Spleen (tissue), 7 donors: Measurements from ENCODE around the gene PHC2.

Experiments
- POLR2A ChIP-seq, 3 donors: fragments of 450-650 bp; IDR thresholded peaks; one replicate each; pipeline ENCODE4 v1.5.1; 2017; ENCODE audit warnings: antibody characterized with exemption in 3 of 3, mild to moderate bottlenecking in 1 of 3
- TF ChIP-seq, protein P1 (sequence below), 11 experiments: fragments of 200-600 bp in 7 of 11; fragments of 450-650 bp in 4 of 11; sonication (generic) in 4 of 11; IDR thresholded peaks in 8 of 11; conservative IDR thresholded peaks in 3 of 11; 1 replicate in 7 of 11; 2 replicates in 4 of 11; pipeline versions ENCODE4 v1.4.0 to v1.8.0; 2016 to 2021; ENCODE audit warnings: antibody characterized with exemption in 11 of 11, inconsistent platforms in 4 of 11, mild to moderate bottlenecking in 1 of 11
- donor health status: DM: no; HTN: no; CAD: no; lungs with moderate emphysema.
- donor health status: DM: no; HTN: no; CAD: no.
- donor health status: DM: no; HTN: no; CAD: no.

DNA sequence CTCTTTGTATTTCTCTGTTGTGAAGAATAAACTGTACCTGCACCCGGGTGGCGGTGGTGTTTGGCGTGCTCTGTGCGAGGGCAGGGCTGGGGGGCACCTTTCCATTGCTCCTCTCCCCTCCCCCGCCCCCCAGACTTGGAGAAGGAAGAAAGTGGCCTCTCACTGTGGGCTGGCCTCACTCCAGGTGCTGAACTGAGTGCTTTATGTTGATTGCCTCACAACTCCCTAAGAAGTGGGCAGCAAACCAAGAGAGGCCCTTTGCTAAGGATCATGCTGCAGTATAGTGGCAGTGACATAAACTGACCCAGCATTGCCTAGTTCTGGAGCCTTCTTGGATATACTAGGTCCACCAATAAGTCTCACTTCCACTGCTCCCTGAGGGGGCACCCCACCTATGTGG lies 130.2 kb downstream of the PHC2 start:
- TF ChIP-seq, protein P1, sequence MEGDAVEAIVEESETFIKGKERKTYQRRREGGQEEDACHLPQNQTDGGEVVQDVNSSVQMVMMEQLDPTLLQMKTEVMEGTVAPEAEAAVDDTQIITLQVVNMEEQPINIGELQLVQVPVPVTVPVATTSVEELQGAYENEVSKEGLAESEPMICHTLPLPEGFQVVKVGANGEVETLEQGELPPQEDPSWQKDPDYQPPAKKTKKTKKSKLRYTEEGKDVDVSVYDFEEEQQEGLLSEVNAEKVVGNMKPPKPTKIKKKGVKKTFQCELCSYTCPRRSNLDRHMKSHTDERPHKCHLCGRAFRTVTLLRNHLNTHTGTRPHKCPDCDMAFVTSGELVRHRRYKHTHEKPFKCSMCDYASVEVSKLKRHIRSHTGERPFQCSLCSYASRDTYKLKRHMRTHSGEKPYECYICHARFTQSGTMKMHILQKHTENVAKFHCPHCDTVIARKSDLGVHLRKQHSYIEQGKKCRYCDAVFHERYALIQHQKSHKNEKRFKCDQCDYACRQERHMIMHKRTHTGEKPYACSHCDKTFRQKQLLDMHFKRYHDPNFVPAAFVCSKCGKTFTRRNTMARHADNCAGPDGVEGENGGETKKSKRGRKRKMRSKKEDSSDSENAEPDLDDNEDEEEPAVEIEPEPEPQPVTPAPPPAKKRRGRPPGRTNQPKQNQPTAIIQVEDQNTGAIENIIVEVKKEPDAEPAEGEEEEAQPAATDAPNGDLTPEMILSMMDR (IDR thresholded peaks at IDR 0.05 in 8 of 11, conservative IDR thresholded peaks at IDR 0.05 in 3 of 11), result no peak
- TF ChIP-seq POLR2A (IDR thresholded peaks at IDR 0.05), result no peak
